ENCODE data around the gene PSMB7.

The PSMB7 gene

GRCh38 chr9:124325816-124326215 is 89.4 kb downstream of the PSMB7 start:
- DNase-seq (ENCODE audit: low read depth) = no peak

- DNase-seq (ENCODE audit: low read depth) = no peak
Observed at GRCh38 chr9:124323904-124324303, 91.3 kb downstream of the PSMB7 start.

GRCh38 chr9:124322618-124323432 is 92.4 kb downstream of the PSMB7 start:
- DNase-seq (ENCODE audit: low read depth) = no peak

GRCh38 chr9:124321935-124322334 is 93.3 kb downstream of the PSMB7 start:
- no peak for DNase-seq (ENCODE audit: low read depth)

GRCh38 chr9:124321416-124321815 is 93.8 kb downstream of the PSMB7 start:
- DNase-seq (ENCODE audit: low read depth) = no peak

GRCh38 chr9:124320062-124320973 is 94.9 kb downstream of the PSMB7 start:
- peak; percentile 78 for DNase-seq (ENCODE audit: low read depth)

GRCh38 chr9:124315882-124316281 is 99.4 kb downstream of the PSMB7 start:
- no peak for DNase-seq (ENCODE audit: low read depth)

GRCh38 chr9:124313940-124314339 is 101.3 kb downstream of the PSMB7 start:
- no peak for DNase-seq (ENCODE audit: low read depth)

- DNase-seq (ENCODE audit: low read depth) = no peak
Observed at GRCh38 chr9:124312290-124313265, 102.7 kb downstream of the PSMB7 start.

GRCh38 chr9:124311283-124311682 is 104.0 kb downstream of the PSMB7 start:
- DNase-seq (ENCODE audit: low read depth) = no peak

- DNase-seq (ENCODE audit: low read depth) = peak; percentile 99
Observed at GRCh38 chr9:124309667-124310084, 105.6 kb downstream of the PSMB7 start.

- no peak for DNase-seq (ENCODE audit: low read depth)
Observed at GRCh38 chr9:124308606-124309491, 106.4 kb downstream of the PSMB7 start.

GRCh38 chr9:124307379-124308030 is 107.7 kb downstream of the PSMB7 start:
- DNase-seq (ENCODE audit: low read depth) = no peak

- peak; percentile 96 for DNase-seq (ENCODE audit: low read depth)
Observed at GRCh38 chr9:124306098-124306735, 109.0 kb downstream of the PSMB7 start.

- DNase-seq (ENCODE audit: low read depth) = no peak
Observed at GRCh38 chr9:124304285-124304684, 111.0 kb downstream of the PSMB7 start.

- no peak for DNase-seq (ENCODE audit: low read depth)
Observed at GRCh38 chr9:124303762-124304161, 111.5 kb downstream of the PSMB7 start.

All from ELR (cell line).